Hepatocyte (in vitro differentiated cells): ENCODE data around the gene SUPT3H. TPM values are rescaled to one million over a fixed set of nuclear protein-coding genes. Genes with fewer than 3 reads are reported as not detected.

Experiments
- DNase-seq: peaks from one replicate; pipeline ENCODE4 v3.0.0-alpha.2; 2016; ENCODE audit warnings: low spot score
- H2AFZ ChIP-seq: fragments of 200-600 bp; sonication (generic); 2 replicates; pipeline ENCODE4 v1.6.0; 2016; ENCODE audit warnings: antibody characterized with exemption, mild to moderate bottlenecking
- H3K27ac ChIP-seq: fragments of 200-600 bp; sonication (generic); 2 replicates; pipeline ENCODE4 v1.5.1; 2016; ENCODE audit warnings: mild to moderate bottlenecking
- H3K27me3 ChIP-seq: fragments of 200-600 bp; sonication (generic); 2 replicates; pipeline ENCODE4 v1.6.1; 2016
- H3K36me3 ChIP-seq: fragments of 200-600 bp; sonication (generic); replicated peaks from 2 replicates; pipeline ENCODE4 v1.5.1; 2016; ENCODE audit warnings: low read depth; ENCODE audit not compliant: insufficient read depth
- H3K4me1 ChIP-seq: fragments of 200-600 bp; sonication (generic); 2 replicates; pipeline ENCODE4 v1.5.1; 2016; ENCODE audit warnings: mild to moderate bottlenecking, moderate library complexity; ENCODE audit not compliant: insufficient read depth
- H3K4me2 ChIP-seq: fragments of 200-600 bp; sonication (generic); 2 replicates; pipeline ENCODE4 v1.6.0; 2016
- H3K4me3 ChIP-seq: fragments of 200-600 bp; sonication (generic); 2 replicates; pipeline ENCODE4 v1.5.1; 2016; ENCODE audit warnings: mild to moderate bottlenecking
- H3K79me2 ChIP-seq: fragments of 200-600 bp; sonication (generic); 2 replicates; pipeline ENCODE4 v1.6.0; 2017; ENCODE audit warnings: mild to moderate bottlenecking
- H3K9me2 ChIP-seq: fragments of 200-600 bp; sonication (generic); replicated peaks from 2 replicates; pipeline ENCODE4 v1.6.0; 2017; ENCODE audit warnings: mild to moderate bottlenecking; ENCODE audit not compliant: insufficient read depth
- H3K9me3 ChIP-seq: fragments of 200-600 bp; sonication (generic); 2 replicates; pipeline ENCODE4 v1.5.1; 2016; ENCODE audit warnings: low read depth, mild to moderate bottlenecking
- H4K20me1 ChIP-seq: fragments of 200-600 bp; sonication (generic); 2 replicates; pipeline ENCODE4 v1.6.0; 2016; ENCODE audit warnings: mild to moderate bottlenecking; ENCODE audit not compliant: insufficient read depth, poor library complexity, severe bottlenecking
- CTCF ChIP-seq: fragments of 200-600 bp; sonication (generic); IDR thresholded peaks from 2 replicates; pipeline ENCODE4 v1.5.1; 2016; ENCODE audit warnings: antibody characterized with exemption, mild to moderate bottlenecking; ENCODE audit not compliant: poor library complexity
- EZH2 ChIP-seq: fragments of 200-600 bp; sonication (generic); IDR thresholded peaks from 2 replicates; pipeline ENCODE4 v1.6.1; 2016; ENCODE audit warnings: antibody characterized with exemption, mild to moderate bottlenecking, borderline replicate concordance
- EZH2phosphoT487 ChIP-seq: fragments of 200-600 bp; sonication (generic); IDR thresholded peaks from one replicate; pipeline ENCODE4 v1.6.1; 2018; ENCODE audit warnings: antibody characterized with exemption, mild to moderate bottlenecking, low read depth, moderate library complexity; ENCODE audit not compliant: unreplicated experiment, severe bottlenecking
- WGBS: methylation state at CpG from one replicate; pipeline ENCODE4 v1.1.6; 2016; ENCODE audit warnings: low lambda C conversion rate; ENCODE audit errors: missing lambda C conversion rate; 5-methylcytosine and 5-hydroxymethylcytosine counted together
- polyA plus RNA-seq: library from polyadenylated mRNA; unstranded; fragments of >200 nt; fragmentation: Nextera tagmentation; extraction: Ambion mirVana; gene quantifications from 2 replicates; pipeline ENCODE4 v1.2.1, GENCODE V29; 2016
- total RNA-seq: library from RNA; depleted of rRNA; stranded (reverse); fragments of >200 nt; gene quantifications from 2 replicates; pipeline ENCODE4 v1.2.3, GENCODE V29; 2014

SUPT3H gene
- total and polyA plus RNA-seq, 2 experiments from 2014 or later, result 6.8 to 7.7 TPM

GRCh38 chr6:44926556-44926955, 451.2 kb downstream of the SUPT3H start:
- Histone ChIP-seq H2AFZ (no peak overlapping the region), H3K27ac (no peak overlapping the region), H3K4me1 (no peaks in the 10 kb centered on the region), H3K36me3 (no peaks in the 10 kb centered on the region), H3K4me2 (no peak overlapping the region), H3K79me2 (no peaks in the 10 kb centered on the region), H4K20me1 (no peaks in the 10 kb centered on the region), H3K27me3 (no peaks in the 10 kb centered on the region), H3K9me2 (no peaks in the 10 kb centered on the region), H3K4me3 (no peak overlapping the region), H3K9me3 (no peaks in the 10 kb centered on the region)
- DNase-seq, result no peak
- WGBS, result 93% methylated on average over 2 of the region's 2 CpGs
- no peak for TF ChIP-seq EZH2
- no peak for TF ChIP-seq EZH2phosphoT487
- TF ChIP-seq CTCF, result no peak

- Histone ChIP-seq H3K36me3 (no peaks in the 10 kb centered on the region), H3K4me2 (no peak overlapping the region), H2AFZ (no peak overlapping the region), H3K9me2 (no peaks in the 10 kb centered on the region), H3K9me3 (no peaks in the 10 kb centered on the region), H3K4me1 (no peaks in the 10 kb centered on the region), H3K79me2 (no peaks in the 10 kb centered on the region), H4K20me1 (no peaks in the 10 kb centered on the region), H3K27ac (no peak overlapping the region), H3K27me3 (no peaks in the 10 kb centered on the region), H3K4me3 (no peak overlapping the region)
- WGBS, result 30% methylated on average over 1 of the region's 1 CpG
- peak; percentile 36 for DNase-seq
- no peak for TF ChIP-seq EZH2
- TF ChIP-seq EZH2phosphoT487, result no peak
- no peak for TF ChIP-seq CTCF
Measured at GRCh38 chr6:44925100-44925739, 452.5 kb downstream of the SUPT3H start.

GRCh38 chr6:44923444-44923843, 454.3 kb downstream of the SUPT3H start:
- no peak for DNase-seq
- 86% methylated on average over 1 of the region's 1 CpG for WGBS

More at GRCh38 chr6:44923444-44923843, 454.3 kb downstream of the SUPT3H start:
- H3K27me3 ChIP-seq, result no peaks in the 10 kb centered on the region
- no peaks in the 10 kb centered on the region for H3K4me1 ChIP-seq
- H3K36me3 ChIP-seq, result no peaks in the 10 kb centered on the region
- no peaks in the 10 kb centered on the region for H3K9me3 ChIP-seq
- TF ChIP-seq CTCF, result no peak
- no peak for TF ChIP-seq EZH2
- TF ChIP-seq EZH2phosphoT487, result no peak
- H3K79me2 ChIP-seq, result no peaks in the 10 kb centered on the region
- H3K27ac ChIP-seq, result no peak overlapping the region
- no peak overlapping the region for H3K4me3 ChIP-seq
- no peak overlapping the region for H3K4me2 ChIP-seq
- no peak overlapping the region for H2AFZ ChIP-seq
- H3K9me2 ChIP-seq, result no peaks in the 10 kb centered on the region
- H4K20me1 ChIP-seq, result no peaks in the 10 kb centered on the region
